COLO668 (cell line): ENCODE measurements around the gene CGB3.
"Not testable (repeated sequence)": the region's sequence is repeated elsewhere in the genome, so short reads cannot be mapped to it uniquely, and the experiment has no call there.

Experiments used
- DNase-seq: peaks from one replicate; lab custom pipeline; 2025; ENCODE audit not compliant: unreplicated experiment; lab: John Stamatoyannopoulos, UW

CGB3 gene

GRCh38 chr19:49024233-49024632 lies at the start of gene CGB3:
CGB3 (minus strand) TSS chr19:49024333; CDS start chr19:49023971, 362 bp downstream.
- not testable (repeated sequence) for DNase-seq

- DNase-seq, result peak; percentile 15
Measured at GRCh38 chr19:49071860-49072547, 47.9 kb upstream of the CGB3 start.

GRCh38 chr19:49070416-49070815 lies 46.3 kb upstream of the CGB3 start:
- no peak for DNase-seq

- DNase-seq, result no peak
Measured at GRCh38 chr19:49069026-49069425, 44.9 kb upstream of the CGB3 start.

GRCh38 chr19:49067554-49067953 lies 43.4 kb upstream of the CGB3 start:
- no peak for DNase-seq

- DNase-seq, result no peak
Measured at GRCh38 chr19:49065905-49066512, 41.9 kb upstream of the CGB3 start.

GRCh38 chr19:49064768-49065611 lies 40.9 kb upstream of the CGB3 start, which contains the start of gene NTF4:
NTF4 (minus strand) TSS chr19:49064818; CDS start chr19:49061997, 2,821 bp downstream.
- no peak for DNase-seq

- DNase-seq, result no peak
Measured at GRCh38 chr19:49064029-49064629, 40.0 kb upstream of the CGB3 start.

GRCh38 chr19:49061445-49061844 lies 37.3 kb upstream of the CGB3 start:
- DNase-seq, result no peak

GRCh38 chr19:49061000-49061399 lies 36.9 kb upstream of the CGB3 start:
- no peak for DNase-seq

GRCh38 chr19:49059053-49059452 lies 34.9 kb upstream of the CGB3 start:
- DNase-seq, result no peak

GRCh38 chr19:49058562-49058961 lies 34.4 kb upstream of the CGB3 start:
- peak; percentile 1 for DNase-seq

GRCh38 chr19:49057636-49058234 lies 33.6 kb upstream of the CGB3 start, which contains the start of gene CGB7:
CGB7 (minus strand) TSS chr19:49057749; CDS start chr19:49055375, 2,374 bp downstream.
- peak; percentile 13 for DNase-seq

GRCh38 chr19:49056902-49057596 lies 32.9 kb upstream of the CGB3 start:
- not testable (repeated sequence) for DNase-seq

GRCh38 chr19:49056101-49056901 lies 32.2 kb upstream of the CGB3 start:
- peak; percentile 61 for DNase-seq

GRCh38 chr19:49050376-49051033 lies 26.4 kb upstream of the CGB3 start:
- not testable (repeated sequence) for DNase-seq

GRCh38 chr19:49049834-49050233 lies 25.7 kb upstream of the CGB3 start:
- not testable (repeated sequence) for DNase-seq

GRCh38 chr19:49049011-49049410 lies 24.9 kb upstream of the CGB3 start, which contains the start of gene CGB8:
CGB8 (minus strand) TSS chr19:49049111; CDS start chr19:49048739, 372 bp downstream.
- DNase-seq, result not testable (repeated sequence)

- not testable (repeated sequence) for DNase-seq
Measured at GRCh38 chr19:49043548-49043947, 19.4 kb upstream of the CGB3 start, which contains the start of gene CGB5. CGB5 (plus strand) TSS chr19:49043848; CDS start chr19:49044210, 362 bp downstream.
